Measurements from ENCODE around the gene UBR3. TPM values are rescaled to one million over a fixed set of nuclear protein-coding genes. Genes with fewer than 3 reads are reported as not detected.
"Not testable (repeated sequence)": the region's sequence is repeated elsewhere in the genome, so short reads cannot be mapped to it uniquely, and the experiment has no call there.

Gene UBR3
- total RNA-seq, 1 experiment from 2014 or later, result 21.9 TPM

GRCh38 chr2:169808221-169808620 lies 19.0 kb upstream of the UBR3 start:
- Histone ChIP-seq H3K4me2 (no peak overlapping the region), H2AFZ (no peak overlapping the region), H3K27ac (no peak overlapping the region), H3K27me3 (ENCODE audit: insufficient read depth, low read depth) (no peaks in the 10 kb centered on the region), H3F3A (ENCODE audit: insufficient read depth, low read depth) (peaks cover 14% of the 10 kb centered on the region), H4K20me1 (ENCODE audit: insufficient read depth) (peaks cover 3% of the 10 kb centered on the region; the same call in 1 of the 2 replicates), H3K4me3 (no peak overlapping the region), H3K9me3 (ENCODE audit: insufficient read depth, low read depth) (no peaks in the 10 kb centered on the region), H3K4me1 (replicated peaks; ENCODE audit: insufficient read depth) (no peaks in the 10 kb centered on the region), H3K79me2 (ENCODE audit: low read depth) (peaks cover 7% of the 10 kb centered on the region; the same call in 1 of the 2 replicates), H3K36me3 (ENCODE audit: low read depth) (peaks cover 31% of the 10 kb centered on the region), H3K9me2 (ENCODE audit: insufficient read depth) (no peaks in the 10 kb centered on the region)
- intact Hi-C loops (cut with micrococcal nuclease; ENCODE audit: unreplicated experiment), result no loop called here
- no TSS peak for BruUV-seq (replicated peaks)
- no peak for TF ChIP-seq EZH2 (IDR thresholded peaks at IDR 0.05; ENCODE audit: low read depth)
- TF ChIP-seq CTCF (conservative IDR thresholded peaks at IDR 0.05), result no peak
- POLR2A ChIA-PET (ENCODE audit: unreplicated experiment), result no interaction called here
- DNase-seq, result no peak
- CTCF ChIA-PET, result no interaction called here

- no peak overlapping the region for H3K27ac ChIP-seq
- H3K4me2 ChIP-seq, result no peak overlapping the region
- peaks cover 5% of the 10 kb centered on the region; the same call in 1 of the 2 replicates for H3F3A ChIP-seq (ENCODE audit: insufficient read depth, low read depth)
- H3K36me3 ChIP-seq (ENCODE audit: low read depth), result peaks cover 18% of the 10 kb centered on the region
- no peaks in the 10 kb centered on the region for H3K9me3 ChIP-seq (ENCODE audit: insufficient read depth, low read depth)
- H3K79me2 ChIP-seq (ENCODE audit: low read depth), result no peaks in the 10 kb centered on the region; the same call in 1 of the 2 replicates
- no peaks in the 10 kb centered on the region for H4K20me1 ChIP-seq (ENCODE audit: insufficient read depth)
- intact Hi-C loops (cut with micrococcal nuclease; ENCODE audit: unreplicated experiment), result no loop called here
- no peaks in the 10 kb centered on the region for H3K9me2 ChIP-seq (ENCODE audit: insufficient read depth)
- peak in 1 of 2 experiments; percentile 62 for DNase-seq
- POLR2A ChIA-PET (ENCODE audit: unreplicated experiment), result no interaction called here
- no peaks in the 10 kb centered on the region for H3K4me1 ChIP-seq (replicated peaks; ENCODE audit: insufficient read depth)
- H2AFZ ChIP-seq, result no peak overlapping the region
- H3K4me3 ChIP-seq, result no peak overlapping the region
- no TSS peak for BruUV-seq (replicated peaks)
- CTCF ChIA-PET, result no interaction called here
- TF ChIP-seq EZH2 (IDR thresholded peaks at IDR 0.05; ENCODE audit: low read depth) (no peak), CTCF (conservative IDR thresholded peaks at IDR 0.05) (no peak)
- H3K27me3 ChIP-seq (ENCODE audit: insufficient read depth, low read depth), result no peaks in the 10 kb centered on the region
Observed at GRCh38 chr2:169815849-169816248, 11.4 kb upstream of the UBR3 start.

GRCh38 chr2:169816961-169817360 lies 10.3 kb upstream of the UBR3 start:
- H3K36me3 ChIP-seq (ENCODE audit: low read depth), result peaks cover 14% of the 10 kb centered on the region
- H4K20me1 ChIP-seq (ENCODE audit: insufficient read depth); H3K4me3 ChIP-seq; CTCF ChIA-PET; H3K4me1 ChIP-seq (replicated peaks; ENCODE audit: insufficient read depth); BruUV-seq (replicated peaks); H3K27ac ChIP-seq; H3F3A ChIP-seq (ENCODE audit: insufficient read depth, low read depth); H2AFZ ChIP-seq; DNase-seq; H3K9me2 ChIP-seq (ENCODE audit: insufficient read depth); H3K4me2 ChIP-seq; H3K9me3 ChIP-seq (ENCODE audit: insufficient read depth, low read depth); H3K27me3 ChIP-seq (ENCODE audit: insufficient read depth, low read depth); H3K79me2 ChIP-seq (ENCODE audit: low read depth); intact Hi-C loops (cut with micrococcal nuclease; ENCODE audit: unreplicated experiment): not testable (repeated sequence)
- POLR2A ChIA-PET (ENCODE audit: unreplicated experiment), result interaction anchor here (0.7 kb wide), 1 partner anchor 723 kb away, joined by 3 read pairs; no protein-coding TSS in a partner anchor

- H3K9me2 ChIP-seq (ENCODE audit: insufficient read depth); H3K4me2 ChIP-seq; H3K9me3 ChIP-seq (ENCODE audit: insufficient read depth, low read depth); H3K27me3 ChIP-seq (ENCODE audit: insufficient read depth, low read depth); BruUV-seq (replicated peaks); H3F3A ChIP-seq (ENCODE audit: insufficient read depth, low read depth); DNase-seq; H3K4me3 ChIP-seq; intact Hi-C loops (cut with micrococcal nuclease; ENCODE audit: unreplicated experiment); H2AFZ ChIP-seq; H3K4me1 ChIP-seq (replicated peaks; ENCODE audit: insufficient read depth); POLR2A ChIA-PET (ENCODE audit: unreplicated experiment); CTCF ChIA-PET; H3K27ac ChIP-seq; H4K20me1 ChIP-seq (ENCODE audit: insufficient read depth): not testable (repeated sequence)
- Histone ChIP-seq H3K79me2 (ENCODE audit: low read depth) (peaks cover 12% of the 10 kb centered on the region), H3K36me3 (ENCODE audit: low read depth) (peaks cover 15% of the 10 kb centered on the region)
Observed at GRCh38 chr2:169817369-169817768, 9.9 kb upstream of the UBR3 start.
